ENCODE results near the gene THOC6. TPM values are rescaled to one million over a fixed set of nuclear protein-coding genes. Genes with fewer than 3 reads are reported as not detected.

The THOC6 gene
- total RNA-seq, 1 experiment from 2014 or later = 29.9 TPM

- no peak for DNase-seq (ENCODE audit: low read depth)
These were observed 7.8 kb upstream of the THOC6 start for GRCh38 chr16:3015865-3016521.

- no peak for DNase-seq (ENCODE audit: low read depth)
These were observed 6.5 kb upstream of the THOC6 start for GRCh38 chr16:3017344-3017743.

- no peak for DNase-seq (ENCODE audit: low read depth)
These were observed 5.9 kb upstream of the THOC6 start, which contains the start of gene CLDN6 for GRCh38 chr16:3017794-3018506. Gene CLDN6 (minus strand): TSS chr16:3018183. CDS start chr16:3016021, 2,162 bp downstream.

- DNase-seq (ENCODE audit: low read depth) = no peak
These were observed 4.1 kb upstream of the THOC6 start for GRCh38 chr16:3019594-3020246.

DNA sequence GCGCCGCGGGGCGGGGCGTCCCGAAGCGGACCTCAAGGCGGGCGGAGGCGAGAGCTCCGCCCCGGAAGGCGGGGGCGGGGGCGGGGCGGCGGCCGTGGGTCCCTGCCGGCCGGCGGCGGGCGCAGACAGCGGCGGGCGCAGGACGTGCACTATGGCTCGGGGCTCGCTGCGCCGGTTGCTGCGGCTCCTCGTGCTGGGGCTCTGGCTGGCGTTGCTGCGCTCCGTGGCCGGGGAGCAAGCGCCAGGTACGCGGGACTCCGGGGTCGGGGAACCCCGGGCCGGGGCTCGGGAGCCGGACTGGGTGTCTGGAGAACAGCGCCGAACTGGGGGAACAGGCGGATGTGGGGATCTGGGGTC, 3.6 kb upstream of the THOC6 start, which contains the start of gene TNFRSF12A:
TSS of gene TNFRSF12A (plus strand) at position 122 of the 357 bp plus-strand sequence. CDS start at position 152, 30 bp downstream.
- DNase-seq (ENCODE audit: low read depth) = peak; percentile 79

GRCh38 chr16:3020604-3021448, 3.0 kb upstream of the THOC6 start:
- peak; percentile 91 for DNase-seq (ENCODE audit: low read depth)

DNA sequence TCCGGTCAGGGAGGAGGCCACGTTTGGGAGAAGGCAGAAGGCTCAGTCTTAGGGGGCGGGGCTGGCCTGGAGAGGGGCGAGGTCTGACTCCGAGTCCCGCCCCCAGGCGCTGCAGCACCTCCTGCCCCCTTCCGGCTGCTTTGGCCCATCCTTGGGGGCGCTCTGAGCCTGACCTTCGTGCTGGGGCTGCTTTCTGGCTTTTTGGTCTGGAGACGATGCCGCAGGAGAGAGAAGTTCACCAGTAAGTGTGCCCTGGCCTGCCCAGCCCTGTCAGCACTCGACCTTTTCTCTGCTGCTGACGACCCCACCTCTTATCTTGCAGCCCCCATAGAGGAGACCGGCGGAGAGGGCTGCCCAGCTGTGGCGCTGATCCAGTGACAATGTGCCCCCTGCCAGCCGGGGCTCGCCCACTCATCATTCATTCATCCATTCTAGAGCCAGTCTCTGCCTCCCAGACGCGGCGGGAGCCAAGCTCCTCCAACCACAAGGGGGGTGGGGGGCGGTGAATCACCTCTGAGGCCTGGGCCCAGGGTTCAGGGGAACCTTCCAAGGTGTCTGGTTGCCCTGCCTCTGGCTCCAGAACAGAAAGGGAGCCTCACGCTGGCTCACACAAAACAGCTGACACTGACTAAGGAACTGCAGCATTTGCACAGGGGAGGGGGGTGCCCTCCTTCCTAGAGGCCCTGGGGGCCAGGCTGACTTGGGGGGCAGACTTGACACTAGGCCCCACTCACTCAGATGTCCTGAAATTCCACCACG, 2.2 kb upstream of the THOC6 start:
- peak; percentile 99 for DNase-seq (ENCODE audit: low read depth)

DNA sequence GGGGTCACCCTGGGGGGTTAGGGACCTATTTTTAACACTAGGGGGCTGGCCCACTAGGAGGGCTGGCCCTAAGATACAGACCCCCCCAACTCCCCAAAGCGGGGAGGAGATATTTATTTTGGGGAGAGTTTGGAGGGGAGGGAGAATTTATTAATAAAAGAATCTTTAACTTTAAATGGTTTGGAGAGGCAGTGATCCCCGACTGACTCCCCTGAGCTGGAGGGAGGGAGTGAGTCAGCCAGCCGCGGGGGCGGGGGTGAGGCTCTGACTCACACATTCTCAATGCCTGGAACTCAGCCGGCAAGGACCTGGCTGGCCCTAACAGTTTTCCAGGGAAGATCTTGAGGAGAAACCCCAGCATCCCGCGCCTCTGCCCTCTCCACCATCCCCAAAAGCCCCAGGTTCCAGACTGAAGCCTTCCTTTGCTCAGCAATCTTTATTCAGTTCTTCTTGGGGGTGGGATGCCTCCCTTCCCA, 1.6 kb upstream of the THOC6 start:
- DNase-seq (ENCODE audit: low read depth) = peak; percentile 96

DNA sequence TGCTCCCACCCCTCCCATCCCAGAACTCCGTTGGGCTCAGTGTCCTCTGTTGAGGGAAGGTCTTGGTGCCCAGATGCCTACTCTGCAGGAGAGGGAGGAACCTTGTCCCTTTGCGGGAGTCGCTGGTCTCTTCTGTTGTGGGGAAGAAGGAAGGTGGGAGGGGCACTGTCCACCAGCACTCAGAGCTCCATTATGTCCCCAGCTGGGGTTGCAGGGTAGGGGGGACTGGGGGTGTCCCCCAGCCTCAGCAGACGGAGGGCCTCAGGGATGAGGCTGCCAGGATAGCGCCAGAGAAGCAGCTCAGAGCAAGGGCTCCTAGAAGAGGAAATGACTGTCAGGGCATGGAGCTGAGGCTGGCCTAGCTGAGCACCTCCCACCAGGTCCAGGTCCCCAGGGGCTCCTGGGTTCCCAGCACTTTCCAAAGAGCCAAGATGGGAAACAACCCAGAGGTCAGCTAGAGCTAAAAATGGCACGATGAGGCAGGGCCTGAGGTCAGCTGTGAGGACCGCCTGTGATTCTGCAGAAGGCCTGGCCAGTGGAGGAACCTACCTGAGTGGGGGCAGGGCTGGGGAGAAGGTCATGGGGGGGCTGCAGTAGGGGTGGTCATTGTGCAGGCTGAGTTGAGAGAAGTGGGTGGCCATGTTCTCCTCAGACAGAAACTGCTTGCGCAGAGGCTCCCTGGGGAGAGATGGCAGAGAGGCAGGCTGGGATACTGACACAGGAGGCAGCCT, 986 bp upstream of the THOC6 start:
- DNase-seq (ENCODE audit: low read depth) = no peak

DNA sequence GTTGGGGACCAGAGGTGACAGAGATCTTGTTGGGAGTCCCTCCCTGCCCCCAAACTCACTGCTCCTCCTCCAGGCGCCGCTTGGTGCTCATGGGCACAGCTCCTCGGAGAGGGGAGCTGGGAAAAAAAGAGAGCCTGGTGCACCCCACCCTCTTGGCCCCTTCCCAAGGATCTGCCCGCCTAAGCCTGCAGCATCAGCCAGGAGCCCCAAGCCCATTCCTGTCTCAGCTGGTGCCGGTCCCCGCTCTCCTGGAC, 493 bp upstream of the THOC6 start:
- DNase-seq (ENCODE audit: low read depth) = peak; percentile 96

DNA sequence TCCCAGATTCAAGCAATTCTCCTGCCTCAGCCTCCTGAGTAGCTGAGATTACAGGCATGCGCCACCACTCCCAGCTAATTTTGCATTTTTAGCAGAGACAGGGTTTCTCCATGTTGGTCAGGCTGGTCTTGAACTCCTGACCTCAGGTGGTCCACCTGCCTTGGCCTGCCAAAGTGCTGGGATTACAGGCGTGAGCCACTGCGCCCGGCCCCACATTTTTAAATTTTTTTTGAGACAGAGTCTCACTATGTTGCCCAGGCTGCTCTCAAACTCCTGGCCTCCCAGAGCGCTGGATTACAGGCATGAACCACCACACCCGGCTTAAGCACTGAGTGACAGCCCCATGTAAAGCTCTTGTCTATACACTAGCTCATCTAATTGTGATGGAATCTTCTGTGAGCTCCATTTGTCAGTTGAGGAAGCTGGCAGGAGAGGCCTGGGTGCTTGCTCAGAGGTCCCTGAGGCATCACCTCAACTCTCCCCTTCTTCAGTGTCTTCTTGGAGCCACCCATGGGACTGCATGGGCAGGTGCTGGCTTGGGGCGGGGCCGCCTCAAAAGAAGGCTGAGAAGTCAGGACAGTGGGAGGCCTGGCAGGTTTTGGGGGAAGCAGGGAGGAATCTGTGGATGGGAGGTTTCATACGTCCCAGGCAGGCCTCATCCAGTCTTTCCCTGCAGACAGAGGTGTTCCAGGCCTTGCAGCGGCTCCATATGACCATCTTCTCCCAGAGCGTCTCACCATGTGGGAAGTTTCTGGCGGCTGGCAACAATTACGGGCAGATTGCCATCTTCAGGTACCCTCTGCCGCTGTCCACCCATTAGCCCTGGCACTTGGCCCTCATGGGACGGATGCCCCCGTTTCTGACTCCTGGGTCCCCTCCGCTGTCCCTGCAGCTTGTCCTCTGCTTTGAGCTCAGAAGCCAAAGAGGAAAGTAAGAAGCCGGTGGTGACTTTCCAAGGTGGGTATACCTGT, 1.5 kb downstream of the THOC6 start:
- no peak for DNase-seq (ENCODE audit: low read depth)

GRCh38 chr16:3026003-3026378, 2.2 kb downstream of the THOC6 start:
- no peak for DNase-seq (ENCODE audit: low read depth)

- no peak for DNase-seq (ENCODE audit: low read depth)
These were observed 3.0 kb downstream of the THOC6 start for GRCh38 chr16:3026609-3027488.

GRCh38 chr16:3027489-3027795, 3.6 kb downstream of the THOC6 start:
- DNase-seq (ENCODE audit: low read depth) = no peak

- no peak for DNase-seq (ENCODE audit: low read depth)
These were observed 4.3 kb downstream of the THOC6 start for GRCh38 chr16:3027983-3028715.

GRCh38 chr16:3028716-3029319, 5.0 kb downstream of the THOC6 start:
- DNase-seq (ENCODE audit: low read depth) = no peak

DNA sequence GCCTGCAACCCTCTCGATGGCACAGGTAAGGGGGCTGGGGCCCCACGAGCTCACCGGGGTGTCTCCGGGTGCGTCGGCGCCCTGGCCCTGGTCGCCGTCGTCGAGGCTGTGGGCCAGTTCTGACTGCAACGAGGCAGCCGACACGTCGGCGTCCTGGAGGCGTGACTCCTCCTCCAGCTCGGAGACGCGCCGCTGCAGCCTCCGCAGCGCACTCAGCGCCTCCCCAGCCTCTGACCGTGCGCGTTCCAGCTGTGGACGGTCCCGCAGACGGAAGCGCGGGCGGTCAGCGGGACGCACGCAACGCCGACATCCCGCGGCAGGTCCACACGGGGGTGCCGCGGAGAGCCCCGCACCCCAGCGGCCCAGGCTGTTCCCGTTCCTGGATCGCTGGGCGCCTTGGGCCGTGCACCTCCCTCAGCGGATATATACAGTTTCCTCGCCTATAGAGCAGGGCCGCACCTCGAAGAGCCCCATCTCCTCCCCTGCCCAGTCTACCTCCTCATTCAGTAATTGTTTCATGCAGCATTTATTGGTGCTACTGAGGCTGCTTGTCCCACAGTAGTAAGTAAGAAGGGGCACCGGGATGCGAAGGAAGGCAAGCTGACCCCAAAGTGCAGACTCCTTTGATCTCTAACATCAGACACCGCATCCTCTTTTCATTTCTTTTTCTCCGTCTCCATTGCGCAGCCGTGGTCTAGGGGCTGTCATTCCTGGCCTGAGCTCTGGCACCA, 5.8 kb downstream of the THOC6 start:
- no peak for DNase-seq (ENCODE audit: low read depth)

Data from M059J (cell line).